HL-60/S4 (cell line): ENCODE measurements around the gene FUT9.
"Not testable (repeated sequence)": the region's sequence is repeated elsewhere in the genome, so short reads cannot be mapped to it uniquely, and the experiment has no call there.

Experiments
- in situ Hi-C: fragments of 300-500 bp; cut with MboI; formaldehyde crosslinking; loops from 2 replicates; pipeline ENCODE4 v1.14.3; 2022; ENCODE audit warnings: low sequenced_read_pairs

The FUT9 gene

GRCh38 chr6:96171112-96171511 is 155.3 kb downstream of the FUT9 start:
- in situ Hi-C loops, result no loop called here

DNA sequence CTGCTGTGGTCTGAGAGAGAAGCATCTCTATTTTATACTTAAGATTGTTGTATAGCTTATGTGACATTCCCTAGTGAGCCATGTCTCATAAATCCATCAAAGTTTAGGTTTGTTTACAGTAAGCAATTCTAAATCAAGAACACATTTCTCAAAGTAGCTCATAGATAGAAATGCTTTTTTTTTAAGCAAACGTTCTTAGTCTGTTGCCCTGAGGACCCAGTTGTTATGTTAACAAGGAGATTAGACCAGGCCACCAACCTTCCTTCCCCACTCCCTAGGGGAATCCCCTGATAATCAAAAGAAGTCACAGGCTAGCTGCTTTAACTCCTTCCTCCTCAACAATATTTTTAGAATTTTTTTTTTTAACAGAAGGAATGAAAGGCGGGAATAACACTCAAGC is 169.0 kb downstream of the FUT9 start:
- in situ Hi-C loops, result no loop called here

DNA sequence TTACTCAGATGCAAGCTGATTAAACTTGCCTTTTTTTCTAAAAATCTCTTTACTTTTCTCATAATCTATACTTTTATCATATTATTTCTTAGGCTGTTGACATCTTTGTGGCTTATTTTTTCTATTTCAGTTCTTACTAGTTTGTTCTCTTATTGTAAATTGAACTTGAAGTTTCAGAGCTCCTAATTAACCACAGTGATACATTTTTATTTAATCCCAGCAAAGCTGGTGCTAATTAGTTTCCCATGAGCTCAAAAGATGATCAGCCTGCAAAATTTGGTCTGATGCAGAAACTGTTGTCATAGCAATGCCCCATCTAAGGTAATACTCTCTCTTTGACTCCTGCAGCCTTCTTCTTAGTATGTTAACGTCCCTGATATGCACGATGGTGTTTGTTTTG is 170.3 kb downstream of the FUT9 start:
- in situ Hi-C loops, result no loop called here

- in situ Hi-C loops, result no loop called here
These were observed 170.9 kb downstream of the FUT9 start for GRCh38 chr6:96186516-96187195.

- in situ Hi-C loops, result no loop called here
These were observed 178.9 kb downstream of the FUT9 start for GRCh38 chr6:96194675-96195074.

- in situ Hi-C loops, result no loop called here
These were observed 179.5 kb downstream of the FUT9 start for GRCh38 chr6:96195272-96195671.

- in situ Hi-C loops, result no loop called here
These were observed 180.9 kb downstream of the FUT9 start for GRCh38 chr6:96196633-96197032.

DNA sequence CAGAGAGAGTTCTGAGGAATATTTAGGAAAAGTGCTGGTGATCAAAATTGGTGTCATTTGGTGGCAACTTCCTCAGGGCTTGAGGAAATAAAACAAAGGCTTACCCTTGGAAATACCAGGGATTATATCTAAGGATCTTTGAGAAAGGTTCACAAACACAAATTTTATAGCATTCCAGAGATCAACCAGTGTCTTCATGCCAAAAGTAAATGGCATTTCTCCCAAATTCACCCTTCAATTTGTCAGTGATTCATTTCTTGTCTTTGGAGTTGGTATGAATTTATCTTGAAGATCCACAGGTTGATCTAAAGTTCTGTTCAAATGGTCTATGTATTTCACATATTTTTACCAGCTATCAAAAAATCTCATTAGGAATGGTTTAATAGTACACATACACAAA is 181.5 kb downstream of the FUT9 start:
- in situ Hi-C loops, result no loop called here

GRCh38 chr6:96202571-96202970 is 186.8 kb downstream of the FUT9 start:
- in situ Hi-C loops, result no loop called here

- in situ Hi-C loops, result no loop called here
These were observed 195.6 kb downstream of the FUT9 start for GRCh38 chr6:96211341-96211740.

GRCh38 chr6:96212066-96212465 is 196.3 kb downstream of the FUT9 start:
- in situ Hi-C loops, result no loop called here

DNA sequence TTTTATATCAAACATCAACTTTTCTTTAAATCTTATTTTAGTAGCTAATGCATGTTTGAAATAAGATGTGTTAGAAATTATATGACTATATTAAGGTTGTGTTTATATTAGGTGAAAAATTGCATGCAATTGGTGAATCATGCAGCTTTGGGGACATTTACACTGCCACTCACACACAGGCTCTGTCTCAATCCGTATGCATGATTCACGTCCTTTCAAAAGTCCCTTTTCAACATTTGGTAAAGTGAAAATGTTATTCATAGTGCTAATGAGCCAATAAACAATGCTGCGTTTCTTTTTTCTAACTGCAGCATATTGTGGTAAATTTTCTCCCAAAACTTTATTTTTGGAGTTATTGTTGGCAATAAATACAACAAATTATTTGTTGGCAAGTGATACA is 198.0 kb downstream of the FUT9 start:
- in situ Hi-C loops, result no loop called here

DNA sequence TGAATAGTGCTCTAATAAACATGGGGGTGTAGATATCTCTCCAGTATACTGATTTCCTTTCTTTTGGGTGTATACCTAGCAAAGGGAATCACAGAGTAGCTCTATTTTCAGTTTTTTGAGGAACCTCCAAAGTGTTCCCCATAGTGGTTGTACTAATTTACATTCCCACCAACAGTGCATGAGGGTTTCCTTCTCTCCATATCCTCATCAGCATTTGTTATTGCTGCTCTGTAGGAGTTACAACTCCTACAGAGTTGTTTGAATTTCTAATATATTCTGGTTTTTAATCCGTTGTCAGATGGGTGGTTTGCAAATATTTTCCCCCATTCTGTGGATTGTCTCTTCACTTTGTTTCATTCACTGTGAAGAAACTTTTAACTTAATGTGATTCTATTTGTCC is 207.9 kb downstream of the FUT9 start:
- in situ Hi-C loops, result no loop called here

- in situ Hi-C loops, result no loop called here
These were observed 211.4 kb downstream of the FUT9 start for GRCh38 chr6:96227135-96227534.

DNA sequence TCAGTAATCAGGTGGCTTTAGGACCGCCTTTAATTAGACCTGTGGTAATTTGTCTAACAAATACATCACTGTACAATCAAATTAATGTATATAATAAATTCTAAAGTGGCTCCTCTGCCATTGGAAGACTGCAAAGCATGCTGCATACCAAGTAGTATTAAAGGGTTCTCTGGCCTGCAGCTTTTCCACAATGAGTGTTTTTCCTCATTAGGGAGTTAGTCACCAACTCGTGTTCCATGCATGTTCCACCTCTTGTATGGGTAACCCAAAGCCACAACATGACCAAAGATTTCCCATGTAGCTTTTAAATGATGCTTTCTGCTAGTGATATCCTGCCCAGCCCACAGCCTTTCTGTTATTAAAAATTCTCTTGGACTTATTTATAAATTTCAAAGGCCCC is 218.7 kb downstream of the FUT9 start:
- in situ Hi-C loops, result no loop called here

- in situ Hi-C loops, result no loop called here
These were observed 220.2 kb downstream of the FUT9 start for GRCh38 chr6:96235927-96236326.

GRCh38 chr6:96236471-96236870 is 220.7 kb downstream of the FUT9 start:
- in situ Hi-C loops, result no loop called here

- in situ Hi-C loops, result no loop called here
These were observed 222.0 kb downstream of the FUT9 start for GRCh38 chr6:96237638-96238347.

DNA sequence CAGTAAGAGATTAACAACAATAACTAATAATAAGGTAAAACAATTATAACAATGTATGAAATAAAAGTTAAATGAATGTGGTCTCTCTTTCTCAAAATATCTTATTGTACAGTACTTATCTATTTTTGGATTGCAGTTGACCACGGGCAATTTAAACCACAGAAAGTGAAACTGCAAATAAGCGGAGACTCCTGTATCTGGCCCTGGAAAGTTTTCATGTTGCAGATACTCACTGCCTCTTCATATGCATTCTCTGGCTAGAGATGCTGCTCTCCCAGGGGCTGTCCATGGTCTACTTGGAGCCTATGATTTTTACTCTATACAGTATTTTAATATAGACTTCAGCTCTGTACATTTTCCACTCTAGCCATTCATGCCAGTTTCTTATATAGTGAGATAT is 230.8 kb downstream of the FUT9 start:
- in situ Hi-C loops, result no loop called here

DNA sequence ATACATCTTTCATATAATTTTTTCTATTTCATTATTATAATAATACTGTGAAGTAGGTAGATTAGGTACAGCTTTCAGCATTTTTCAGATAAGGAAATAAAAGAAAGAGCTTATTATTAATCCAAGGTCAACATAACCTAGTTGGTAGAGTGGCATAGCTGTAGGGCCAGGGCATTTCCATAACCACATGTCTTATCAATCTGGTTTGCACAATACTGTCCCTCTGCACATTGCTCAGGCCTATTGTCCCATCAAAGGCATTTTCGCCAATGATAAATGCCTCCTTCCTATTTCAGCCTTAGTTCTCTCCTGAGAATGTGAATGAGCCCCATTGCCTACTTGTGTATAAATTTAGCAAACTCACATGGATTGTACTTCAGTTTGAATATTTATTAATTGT is 234.0 kb downstream of the FUT9 start:
- in situ Hi-C loops, result no loop called here

GRCh38 chr6:96257751-96258150 is 242.0 kb downstream of the FUT9 start:
- in situ Hi-C loops, result no loop called here

DNA sequence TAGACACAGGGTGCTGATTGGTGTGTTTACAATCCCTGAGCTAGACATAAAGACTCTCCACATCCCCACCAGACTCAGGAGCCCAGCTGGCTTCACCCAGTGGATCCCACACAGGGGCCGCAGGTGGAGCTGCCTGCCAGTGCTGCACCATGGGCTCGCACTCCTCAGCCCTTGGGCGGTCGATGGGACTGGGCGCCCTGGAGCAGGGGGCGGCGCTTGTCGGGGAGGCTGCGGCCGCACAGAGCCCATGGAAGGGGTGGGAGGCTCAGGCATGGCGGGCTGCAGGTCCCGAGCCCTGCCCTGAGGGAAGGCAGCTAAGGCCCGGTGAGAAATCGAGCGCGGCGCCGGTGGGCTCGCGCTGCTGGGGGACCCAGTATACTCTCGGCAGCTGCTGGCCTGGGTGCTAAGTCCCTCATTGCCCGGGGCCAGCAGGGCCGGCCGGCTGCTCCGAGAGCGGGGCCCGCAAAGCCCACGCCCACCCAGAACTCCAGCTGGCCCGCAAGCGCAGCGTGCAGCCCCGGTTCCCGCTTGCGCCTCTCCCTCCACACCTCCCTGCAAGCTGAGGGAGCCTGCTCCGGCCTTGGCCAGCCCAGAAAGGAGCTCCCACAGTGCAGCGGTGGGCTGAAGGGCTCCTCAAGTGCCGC is 245.1 kb downstream of the FUT9 start:
- in situ Hi-C loops, result not testable (repeated sequence)
